Activated CD8-positive, alpha-beta T cell treated with anti-CD3 and anti-CD28 coated beads, Interleukin-2, amount 10 ng/mL, durations not matched to agents 7 days and 5 days (primary cell): Measurements from ENCODE around the gene TMEM259. TPM values are rescaled to one million over a fixed set of nuclear protein-coding genes. Genes with fewer than 3 reads are reported as not detected.

ENCODE experiments used
- ATAC-seq: fragments of 150-1000 bp; cut with Tn5 transposase; one replicate; pipeline ENCODE4 v1.10.0; 2021; ENCODE audit warnings: moderate library complexity
- CTCF ChIA-PET: fragments of 350-600 bp; sonication (Branson Sonifier 250); formaldehyde crosslinking; loops from one replicate; lab custom pipeline; 2021; ENCODE audit warnings: antibody characterized with exemption; lab: Charles Lee
- POLR2A ChIA-PET: fragments of 350-600 bp; sonication (Branson Sonifier 250); formaldehyde crosslinking; loops from one replicate; lab custom pipeline; 2021; ENCODE audit warnings: antibody characterized with exemption; lab: Charles Lee
- DNase-seq: peaks from one replicate; pipeline ENCODE4 v3.0.0-alpha.2; 2020
- H3K27ac Mint-ChIP-seq: one replicate; pipeline ENCODE4 v1.8.0; 2021; ENCODE audit warnings: mild to moderate bottlenecking, mixed read lengths
- H3K27me3 Mint-ChIP-seq: one replicate; pipeline ENCODE4 v1.8.0; 2021; ENCODE audit warnings: low read depth, mixed read lengths
- H3K36me3 Mint-ChIP-seq: one replicate; pipeline ENCODE4 v1.8.0; 2021; ENCODE audit warnings: low read depth, mixed read lengths
- H3K4me1 Mint-ChIP-seq: one replicate; pipeline ENCODE4 v1.8.0; 2021; ENCODE audit warnings: low read depth, mixed read lengths
- H3K4me3 Mint-ChIP-seq: one replicate; pipeline ENCODE4 v1.8.0; 2021; ENCODE audit warnings: mild to moderate bottlenecking, mixed read lengths
- H3K9me3 Mint-ChIP-seq: one replicate; pipeline ENCODE4 v1.8.0; 2022; ENCODE audit warnings: mixed read lengths; ENCODE audit not compliant: insufficient read depth
- total RNA-seq, 2 experiments: library from RNA; stranded (reverse); gene quantifications; one replicate each; pipeline ENCODE4 v1.2.3, GENCODE V29; 2021

Gene TMEM259
- total RNA-seq, 2 experiments from 2014 or later: 153 to 160 TPM

GRCh38 chr19:1006711-1007398 is 14.1 kb downstream of the TMEM259 start:
- ATAC-seq: no peak
- DNase-seq: no peak
- CTCF ChIA-PET: interaction anchor here (1.1 kb wide), 1 partner anchor 238 kb away, joined by 3 read pairs; no protein-coding TSS in a partner anchor
- H3K27me3 Mint-ChIP-seq: peaks cover 4% of the 10 kb centered on the region
- H3K4me1 Mint-ChIP-seq: no peaks in the 10 kb centered on the region
- no peak overlapping the region for H3K4me3 Mint-ChIP-seq
- H3K27ac Mint-ChIP-seq: no peak overlapping the region
- POLR2A ChIA-PET: no interaction called here
- peaks cover 15% of the 10 kb centered on the region for H3K36me3 Mint-ChIP-seq
- H3K9me3 Mint-ChIP-seq: no peaks in the 10 kb centered on the region

DNA sequence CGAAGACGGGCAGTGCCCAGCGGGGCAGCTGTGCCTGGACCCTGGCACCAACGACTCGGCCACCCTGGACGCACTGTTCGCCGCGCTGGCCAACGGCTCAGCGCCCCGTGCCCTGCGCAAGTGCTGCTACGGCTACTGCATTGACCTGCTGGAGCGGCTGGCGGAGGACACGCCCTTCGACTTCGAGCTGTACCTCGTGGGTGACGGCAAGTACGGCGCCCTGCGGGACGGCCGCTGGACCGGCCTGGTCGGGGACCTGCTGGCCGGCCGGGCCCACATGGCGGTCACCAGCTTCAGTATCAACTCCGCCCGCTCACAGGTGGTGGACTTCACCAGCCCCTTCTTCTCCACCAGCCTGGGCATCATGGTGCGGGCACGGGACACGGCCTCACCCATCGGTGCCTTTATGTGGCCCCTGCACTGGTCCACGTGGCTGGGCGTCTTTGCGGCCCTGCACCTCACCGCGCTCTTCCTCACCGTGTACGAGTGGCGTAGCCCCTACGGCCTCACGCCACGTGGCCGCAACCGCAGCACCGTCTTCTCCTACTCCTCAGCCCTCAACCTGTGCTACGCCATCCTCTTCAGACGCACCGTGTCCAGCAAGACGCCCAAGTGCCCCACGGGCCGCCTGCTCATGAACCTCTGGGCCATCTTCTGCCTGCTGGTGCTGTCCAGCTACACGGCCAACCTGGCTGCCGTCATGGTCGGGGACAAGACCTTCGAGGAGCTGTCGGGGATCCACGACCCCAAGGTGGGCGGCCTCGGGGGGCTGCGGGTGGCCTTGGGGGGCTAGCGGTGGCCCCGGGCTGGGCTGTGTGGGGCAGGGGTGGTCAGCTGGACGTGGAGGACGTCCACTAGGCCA is 15.9 kb downstream of the TMEM259 start:
- H3K27me3 Mint-ChIP-seq: peaks cover 8% of the 10 kb centered on the region
- no peaks in the 10 kb centered on the region for H3K9me3 Mint-ChIP-seq
- peaks cover 4% of the 10 kb centered on the region for H3K4me1 Mint-ChIP-seq
- no peak overlapping the region for H3K4me3 Mint-ChIP-seq
- DNase-seq (no peak), ATAC-seq (no peak)
- ChIA-PET CTCF (interaction anchor here (1.4 to 1.5 kb wide), 2 partner anchors 82 to 141 kb away, joined by 3 to 5 read pairs; no protein-coding TSS in a partner anchor), POLR2A (interaction anchor here (1.4 kb wide), 1 partner anchor 15 kb away, joined by 3 read pairs; no protein-coding TSS in a partner anchor)
- peak overlapping the region; percentile 3 for H3K27ac Mint-ChIP-seq
- peaks cover 12% of the 10 kb centered on the region for H3K36me3 Mint-ChIP-seq

GRCh38 chr19:1004204-1004802 is 16.6 kb downstream of the TMEM259 start:
- H3K9me3 Mint-ChIP-seq: no peaks in the 10 kb centered on the region
- DNase-seq (no peak), ATAC-seq (no peak)
- peaks cover 11% of the 10 kb centered on the region for H3K27me3 Mint-ChIP-seq
- CTCF ChIA-PET: interaction anchor here (1.2 to 1.5 kb wide), 3 partner anchors 20 to 141 kb away, joined by 3 to 5 read pairs (median 5); partner anchors contain the start of gene WDR18
- H3K4me3 Mint-ChIP-seq: no peak overlapping the region
- POLR2A ChIA-PET: interaction anchor here (0.8 to 1.4 kb wide), 2 partner anchors 15 to 80 kb away, joined by 3 read pairs; no protein-coding TSS in a partner anchor
- peak overlapping the region; percentile 30 for H3K27ac Mint-ChIP-seq
- H3K36me3 Mint-ChIP-seq: peaks cover 8% of the 10 kb centered on the region
- H3K4me1 Mint-ChIP-seq: peaks cover 4% of the 10 kb centered on the region

GRCh38 chr19:1003283-1003682 is 17.6 kb downstream of the TMEM259 start:
- ChIA-PET POLR2A (interaction anchor here (1.4 kb wide), 1 partner anchor 16 kb away, joined by 3 read pairs; no protein-coding TSS in a partner anchor), CTCF (interaction anchor here (1.2 to 1.4 kb wide), 2 partner anchors 19 to 140 kb away, joined by 5 read pairs; partner anchors contain the start of gene WDR18)
- no peak overlapping the region for H3K27ac Mint-ChIP-seq
- peaks cover 18% of the 10 kb centered on the region for H3K27me3 Mint-ChIP-seq
- H3K4me1 Mint-ChIP-seq: peaks cover 4% of the 10 kb centered on the region
- no peak overlapping the region for H3K4me3 Mint-ChIP-seq
- H3K9me3 Mint-ChIP-seq: no peaks in the 10 kb centered on the region
- no peak for DNase-seq
- H3K36me3 Mint-ChIP-seq: peaks cover 6% of the 10 kb centered on the region
- ATAC-seq: no peak

DNA sequence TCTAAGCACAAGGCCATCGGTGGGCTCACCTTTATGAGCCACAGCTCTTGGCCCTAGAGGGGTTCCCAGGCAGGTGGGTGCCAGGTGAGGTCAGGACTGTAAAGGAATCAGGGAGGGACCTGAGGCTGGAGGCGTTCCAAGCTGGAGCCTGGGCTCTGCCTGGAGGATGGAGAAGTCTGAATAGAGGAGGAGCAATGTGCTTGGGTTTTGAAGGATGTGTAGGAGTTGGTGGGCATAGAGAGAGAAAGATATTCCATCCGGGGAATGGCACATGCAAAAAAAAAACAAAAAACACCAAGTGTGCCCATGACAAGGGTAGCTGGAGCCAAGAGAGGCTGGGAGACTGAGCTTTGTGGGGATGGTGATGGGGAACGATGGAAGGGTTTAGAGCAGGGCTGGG is 18.3 kb downstream of the TMEM259 start:
- Mint-ChIP-seq H3K4me3 (no peak overlapping the region), H3K36me3 (peaks cover 5% of the 10 kb centered on the region), H3K27ac (no peak overlapping the region), H3K4me1 (peaks cover 4% of the 10 kb centered on the region), H3K27me3 (peaks cover 25% of the 10 kb centered on the region), H3K9me3 (no peaks in the 10 kb centered on the region)
- POLR2A ChIA-PET: no interaction called here
- DNase-seq (no peak), ATAC-seq (no peak)
- CTCF ChIA-PET: no interaction called here

DNA sequence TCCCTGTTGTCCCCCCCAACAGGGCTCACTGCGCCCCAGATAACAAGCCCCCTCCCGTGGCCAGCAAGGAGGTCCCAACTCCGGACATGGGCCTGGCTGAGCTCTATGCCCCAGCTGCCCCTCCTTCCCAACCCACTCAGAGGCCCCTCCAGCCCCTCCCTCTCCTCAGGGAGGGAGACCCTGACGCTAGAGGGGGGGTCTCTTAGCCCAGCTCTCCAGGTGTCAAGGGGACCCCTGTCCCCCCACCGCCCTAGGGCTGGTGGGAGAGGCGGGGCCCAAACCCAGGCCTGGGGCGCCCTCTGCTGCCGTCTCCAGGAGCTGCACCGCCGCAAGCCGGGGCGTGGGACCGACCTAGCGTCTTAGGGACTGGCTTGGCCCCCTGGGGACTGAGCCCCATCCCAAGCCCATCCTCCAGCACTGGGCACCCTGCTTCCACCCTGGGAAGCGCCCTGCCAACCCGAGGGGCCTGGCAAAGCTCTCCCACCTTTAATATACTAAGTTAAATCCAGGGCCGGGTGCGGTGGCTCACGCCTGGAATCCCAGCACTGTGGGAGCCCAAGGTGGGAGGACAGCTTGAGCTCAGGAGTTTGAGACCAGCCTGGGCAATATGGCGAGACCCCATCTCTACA is 19.3 kb downstream of the TMEM259 start:
- ChIA-PET POLR2A (no interaction called here), CTCF (interaction anchor here (0.5 to 0.8 kb wide), 2 partner anchors 27 to 231 kb away, joined by 3 to 4 read pairs; no protein-coding TSS in a partner anchor)
- Mint-ChIP-seq H3K4me3 (no peak overlapping the region), H3K27ac (no peak overlapping the region), H3K4me1 (peaks cover 5% of the 10 kb centered on the region), H3K36me3 (no peaks in the 10 kb centered on the region), H3K9me3 (no peaks in the 10 kb centered on the region), H3K27me3 (peaks cover 27% of the 10 kb centered on the region)
- peak; percentile 68 for ATAC-seq
- peak; percentile 77 for DNase-seq

- Mint-ChIP-seq H3K36me3 (no peaks in the 10 kb centered on the region), H3K27me3 (peaks cover 31% of the 10 kb centered on the region), H3K27ac (no peak overlapping the region), H3K4me1 (peaks cover 10% of the 10 kb centered on the region), H3K4me3 (no peak overlapping the region), H3K9me3 (no peaks in the 10 kb centered on the region)
- DNase-seq (no peak), ATAC-seq (no peak)
- ChIA-PET CTCF (interaction anchor here (0.5 to 0.8 kb wide), 2 partner anchors 28 to 230 kb away, joined by 3 to 4 read pairs; no protein-coding TSS in a partner anchor), POLR2A (no interaction called here)
These were observed 20.1 kb downstream of the TMEM259 start for GRCh38 chr19:1000591-1001537.

DNA sequence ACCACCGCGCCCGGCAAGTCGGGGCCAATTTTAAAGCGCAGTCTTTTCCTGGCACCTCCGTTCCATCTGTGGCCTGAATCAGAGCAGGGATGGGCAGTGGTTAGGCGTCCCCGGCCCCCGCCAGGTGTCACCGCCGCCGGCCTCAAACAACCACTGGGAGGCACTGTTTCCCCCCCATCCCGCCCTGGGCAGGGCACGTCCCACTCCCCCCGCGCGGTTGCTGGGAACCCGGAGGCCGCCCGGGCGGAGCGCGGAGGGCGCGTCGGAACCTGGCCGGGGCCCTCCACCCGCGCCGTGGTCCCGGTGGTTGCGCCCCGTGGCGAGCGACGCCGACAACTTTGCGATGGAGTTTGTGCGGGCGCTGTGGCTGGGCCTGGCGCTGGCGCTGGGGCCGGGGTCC is 20.8 kb downstream of the TMEM259 start, which contains the start of gene GRIN3B:
Gene GRIN3B (plus strand): TSS at position 325 of the 400 bp plus-strand sequence. CDS start 19 bp downstream, at position 344.
- no peak within 1 kb of the TSS for H3K4me3 Mint-ChIP-seq
- ChIA-PET CTCF (no interaction called here), POLR2A (no interaction called here)
- no peaks in the 10 kb centered on the region for H3K36me3 Mint-ChIP-seq
- peaks cover 13% of the 10 kb centered on the region for H3K4me1 Mint-ChIP-seq
- no peak within 1 kb of the TSS for H3K27ac Mint-ChIP-seq
- H3K27me3 Mint-ChIP-seq: peaks cover 31% of the 10 kb centered on the region
- DNase-seq (peak; percentile 76), ATAC-seq (peak; percentile 35)
- H3K9me3 Mint-ChIP-seq: no peaks in the 10 kb centered on the region

GRCh38 chr19:999379-999719 is 21.6 kb downstream of the TMEM259 start:
- POLR2A ChIA-PET: no interaction called here

GRCh38 chr19:998064-998463 is 22.9 kb downstream of the TMEM259 start:
- no peak for ATAC-seq
- no peaks in the 10 kb centered on the region for H3K9me3 Mint-ChIP-seq
- POLR2A ChIA-PET: interaction anchor here (0.7 to 0.9 kb wide), 2 partner anchors 11 to 92 kb away, joined by 3 read pairs; no protein-coding TSS in a partner anchor
- peaks cover 31% of the 10 kb centered on the region for H3K27me3 Mint-ChIP-seq
- no peak for DNase-seq
- peaks cover 13% of the 10 kb centered on the region for H3K4me1 Mint-ChIP-seq
- H3K27ac Mint-ChIP-seq: no peak overlapping the region
- H3K4me3 Mint-ChIP-seq: no peak overlapping the region
- CTCF ChIA-PET: no interaction called here
- H3K36me3 Mint-ChIP-seq: peaks cover 2% of the 10 kb centered on the region

More at GRCh38 chr19:999379-999719, 21.6 kb downstream of the TMEM259 start:
- no peaks in the 10 kb centered on the region for H3K36me3 Mint-ChIP-seq
- H3K27me3 Mint-ChIP-seq: peaks cover 31% of the 10 kb centered on the region
- CTCF ChIA-PET: no interaction called here
- peaks cover 13% of the 10 kb centered on the region for H3K4me1 Mint-ChIP-seq
- ATAC-seq: no peak
- DNase-seq: no peak
- H3K9me3 Mint-ChIP-seq: no peaks in the 10 kb centered on the region
- H3K4me3 Mint-ChIP-seq: no peak overlapping the region
- H3K27ac Mint-ChIP-seq: no peak overlapping the region
